H1 (cell line): ENCODE results near the gene EIPR1. TPM values are rescaled to one million over a fixed set of nuclear protein-coding genes. Genes with fewer than 3 reads are reported as not detected.

Source experiments
- CBX8 ChIP-seq: fragments of 300-800, 300-1000 bp; sonication (generic); IDR thresholded peaks from 2 replicates; pipeline ENCODE4 v1.7.1; 2016; ENCODE audit warnings: low read depth, low read length, borderline replicate concordance
- MAFK ChIP-seq: IDR thresholded peaks from 2 replicates; pipeline ENCODE4 v1.6.1; 2012; ENCODE audit warnings: low read depth, mild to moderate bottlenecking, improper control_type of control experiment, low read length
- polyA plus RNA-seq, 7 experiments: library from polyadenylated mRNA; depleted of rRNA in 3 of 7; stranded (reverse) in 5 of 7; unstranded in 2 of 7; fragments of >200 nt in 5 of 7; fragments of 200-250 nt in 2 of 7; gene quantifications; 1 replicate in 5 of 7; 2 replicates in 1 of 7; 4 replicates in 1 of 7; pipeline versions ENCODE4 v1.2.1 to v1.2.3, GENCODE V29; 2011 to 2013; ENCODE audit warnings: missing spikeins in 2 of 7, mixed read lengths in 2 of 7
- total RNA-seq: library from RNA; stranded (reverse); fragmentation: NEBNext Ultra II Directional; extraction: Animal tissue kit (Norgen Biotek cat#: 25700); gene quantifications from 2 replicates; pipeline ENCODE4 v1.2.1, GENCODE V29; 2021

Gene EIPR1
- total and polyA plus RNA-seq, 2 of the 8 experiments (the other 6 are each of a cell fraction or from before 2014, with no cell fraction given) = 26.3 to 56.4 TPM

DNA sequence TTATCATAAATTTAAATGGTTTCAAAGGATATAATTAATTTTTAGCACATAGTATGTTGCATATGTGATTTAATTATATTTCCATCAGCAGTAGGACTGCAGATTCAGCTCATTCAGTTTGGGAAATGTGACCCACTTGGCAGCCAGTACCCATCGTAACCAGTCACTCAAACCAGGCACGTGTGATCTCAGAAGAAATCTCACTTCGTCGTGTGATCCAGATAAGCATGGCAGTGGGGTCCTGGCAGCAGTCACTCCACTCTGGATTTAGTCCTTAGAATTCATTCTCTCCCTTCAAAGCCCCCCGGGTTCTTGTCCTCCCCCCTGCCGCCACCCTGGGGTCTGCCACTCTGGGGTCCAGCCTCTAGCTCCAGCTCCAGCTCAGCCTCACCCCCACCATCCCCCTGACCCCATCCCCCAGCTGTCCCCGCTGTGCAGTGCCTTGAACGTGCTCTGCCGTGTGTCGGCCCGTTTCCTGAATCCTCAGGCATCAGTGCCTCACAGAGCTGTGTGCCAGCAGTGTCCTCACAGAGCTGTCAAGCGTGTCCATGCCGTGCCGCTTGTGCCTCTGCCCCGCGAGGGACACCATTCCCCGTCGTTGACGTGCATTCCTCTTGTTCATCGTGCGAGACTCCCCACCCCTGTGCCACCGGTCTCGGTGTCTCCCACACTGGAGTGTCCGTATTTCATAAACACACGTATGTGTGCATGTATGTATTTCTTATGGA lies 36.7 kb upstream of the EIPR1 start (continued):
- TF ChIP-seq MAFK = no peak
- no peak for TF ChIP-seq CBX8
- TF ChIP-seq, all 59 proteins: peak for 0
